ENCODE data around the gene SDHB.

Gene SDHB

DNA sequence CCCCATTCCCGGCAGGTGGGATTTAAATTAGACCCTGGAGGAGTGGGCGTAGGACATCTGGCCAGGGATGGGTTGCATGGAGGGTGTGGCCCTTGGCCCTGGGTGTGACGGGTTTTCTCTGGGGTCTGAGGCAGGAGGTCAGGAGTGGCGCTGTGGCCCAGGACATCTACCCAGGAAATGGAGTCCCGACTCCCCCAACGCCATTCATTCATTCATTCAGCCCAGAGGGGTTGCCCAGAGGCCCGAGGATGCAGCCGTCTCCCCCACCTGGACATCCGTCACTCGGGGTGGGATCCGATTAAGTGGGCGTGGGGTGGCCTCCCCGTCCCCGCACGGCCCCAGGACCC lies 42.8 kb downstream of the SDHB start:
- no peak for DNase-seq

DNA sequence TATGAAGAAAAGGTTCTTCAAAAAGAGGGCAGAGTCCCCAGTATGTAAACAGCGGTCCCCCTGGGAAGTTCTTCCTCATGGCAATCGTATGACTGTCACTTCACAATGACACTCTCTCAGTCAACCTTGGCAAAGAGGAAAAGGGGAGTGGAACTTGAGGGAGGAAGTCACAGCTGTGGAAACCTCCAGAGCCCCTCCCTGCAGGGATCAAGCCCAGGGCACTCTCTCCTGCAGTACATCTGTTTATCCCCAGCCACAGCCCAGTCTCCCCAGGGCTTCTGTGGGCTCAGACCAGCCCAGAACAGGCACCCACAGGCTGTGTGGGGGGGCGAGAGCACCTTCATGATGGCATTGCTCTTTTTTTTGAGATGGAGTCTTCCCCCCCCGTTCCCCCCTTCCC lies 44.1 kb downstream of the SDHB start:
- no peak for DNase-seq

DNA sequence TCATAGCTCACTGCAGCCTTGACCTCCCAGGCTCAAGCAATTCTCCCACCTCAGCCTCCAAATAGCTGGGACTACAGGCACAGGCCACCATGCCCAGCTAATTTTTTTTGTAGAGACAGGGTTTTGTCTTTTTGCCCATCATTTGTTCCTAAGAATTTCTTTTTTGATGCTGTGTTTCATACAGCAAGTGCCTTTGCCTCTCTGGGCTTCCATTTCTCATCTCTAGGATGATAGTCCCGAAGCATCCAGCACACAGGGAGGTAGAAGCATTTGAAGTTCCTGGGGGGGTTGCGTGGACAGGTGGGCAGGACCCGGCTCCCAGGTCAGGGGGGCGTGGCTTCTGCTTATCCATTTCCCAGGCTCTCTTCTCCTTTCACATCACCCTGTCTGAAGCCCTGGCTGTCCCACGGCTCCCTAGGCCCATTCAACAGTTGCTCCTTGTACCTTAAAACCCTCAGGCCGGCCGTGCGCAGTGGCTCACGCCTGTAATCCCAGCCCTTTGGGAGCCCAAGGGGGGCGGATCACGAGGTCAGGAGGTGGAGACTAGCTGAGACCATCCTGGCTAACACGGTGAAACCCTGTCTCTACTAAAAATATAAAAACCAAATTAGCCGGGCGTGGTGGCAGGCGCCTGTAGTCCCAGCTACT lies 45.5 kb downstream of the SDHB start:
- no peak for DNase-seq

DNA sequence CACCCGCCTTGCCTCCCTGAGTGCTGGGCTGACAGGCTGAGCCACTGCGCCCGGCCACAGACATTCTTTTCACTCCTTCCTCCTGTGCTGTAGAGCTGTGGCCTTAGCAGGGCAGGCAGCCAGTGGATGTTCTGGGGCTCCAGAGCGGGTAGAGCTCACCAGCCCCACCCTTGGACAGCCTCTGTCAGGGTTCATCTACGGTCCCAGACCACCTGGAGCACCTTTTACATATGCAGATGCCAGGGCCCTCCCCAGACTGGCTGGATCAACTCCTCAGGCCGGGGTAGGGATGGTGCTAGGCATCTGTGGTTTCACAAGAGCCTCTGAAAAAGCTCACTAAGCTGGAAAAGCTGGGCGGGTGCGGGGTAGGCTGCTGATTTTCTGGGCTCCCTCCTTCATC lies 46.7 kb downstream of the SDHB start:
- no peak for DNase-seq

DNA sequence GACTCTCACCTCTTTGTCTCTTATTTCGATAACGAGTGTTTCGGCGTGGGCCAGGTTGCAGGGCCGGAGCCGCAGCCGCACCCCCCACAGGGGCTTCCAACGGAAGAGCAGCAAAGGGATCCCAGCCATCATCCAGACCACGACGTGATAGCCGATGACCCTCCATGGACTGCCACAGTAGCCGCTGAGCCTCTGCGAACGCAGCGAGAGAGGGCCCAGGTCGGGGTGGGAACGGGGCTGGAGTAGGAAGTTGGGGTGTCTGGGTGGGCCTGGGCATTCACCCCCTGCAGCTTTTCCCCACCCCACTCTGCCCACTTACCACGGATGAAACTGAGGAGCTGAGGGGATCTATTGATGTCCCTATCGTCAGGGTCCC lies 48.5 kb downstream of the SDHB start:
- no peak for DNase-seq

DNA sequence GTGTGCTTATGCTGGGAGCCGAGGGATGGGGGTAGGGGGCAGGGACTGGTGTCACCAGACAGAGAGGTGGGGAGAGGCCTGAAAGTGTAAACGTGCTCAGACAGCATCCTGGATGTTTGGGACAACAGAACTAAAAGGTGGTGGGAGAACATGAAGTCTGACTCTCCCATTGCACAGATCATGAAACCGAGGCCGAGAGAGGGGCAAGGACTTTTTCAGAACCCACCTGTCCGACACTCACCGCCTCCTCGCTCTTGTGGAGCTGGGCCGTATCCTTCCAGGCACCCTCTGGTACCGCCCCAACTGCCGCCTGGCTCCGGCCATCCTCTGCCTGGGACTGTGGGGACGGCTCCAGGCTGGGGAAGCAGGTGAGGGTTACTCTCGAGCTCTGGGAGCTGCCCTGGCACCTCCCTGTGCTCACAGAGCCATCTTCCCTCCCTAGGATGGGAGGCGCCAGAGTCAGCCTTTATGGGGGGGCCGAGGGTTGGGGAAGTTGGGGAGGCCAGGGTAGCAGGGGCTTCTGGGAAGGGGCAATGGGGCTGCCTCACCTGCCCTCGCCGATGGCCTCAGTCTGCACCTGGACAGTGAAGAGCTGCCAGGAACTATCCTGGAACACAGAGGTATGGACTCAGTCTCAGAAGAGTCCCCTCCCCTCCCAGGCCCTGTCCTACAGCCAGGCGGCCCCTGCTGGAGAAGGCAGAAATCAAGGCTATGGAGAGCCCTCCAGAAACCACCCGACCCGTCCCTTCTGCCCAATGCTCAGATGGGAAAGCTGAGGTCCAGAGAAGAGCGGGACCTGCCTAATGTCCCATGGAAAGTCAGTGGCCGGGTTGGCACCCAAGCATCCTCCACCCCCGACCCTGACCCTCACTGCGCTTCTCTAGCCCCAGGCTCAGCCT lies 49.1 kb downstream of the SDHB start:
- DNase-seq: no peak

DNA sequence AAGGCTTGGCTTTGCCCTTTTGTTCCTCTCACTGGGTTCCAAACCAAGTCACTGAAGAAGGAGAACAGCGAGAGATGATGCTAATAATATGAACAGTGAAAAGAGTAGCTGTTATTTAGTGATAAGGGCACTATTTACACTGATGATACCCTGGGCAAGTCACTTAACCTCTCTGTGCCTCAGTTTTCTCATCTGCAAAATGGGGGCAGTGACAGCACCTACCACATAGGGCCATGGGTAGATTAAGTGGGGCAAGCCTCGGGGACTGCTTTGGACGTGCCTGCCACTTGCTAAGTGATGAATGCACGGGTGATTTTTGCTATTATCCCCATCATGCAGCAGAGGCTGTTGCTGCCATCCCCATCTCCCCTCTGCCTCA lies 51.3 kb downstream of the SDHB start:
- DNase-seq: no peak

DNA sequence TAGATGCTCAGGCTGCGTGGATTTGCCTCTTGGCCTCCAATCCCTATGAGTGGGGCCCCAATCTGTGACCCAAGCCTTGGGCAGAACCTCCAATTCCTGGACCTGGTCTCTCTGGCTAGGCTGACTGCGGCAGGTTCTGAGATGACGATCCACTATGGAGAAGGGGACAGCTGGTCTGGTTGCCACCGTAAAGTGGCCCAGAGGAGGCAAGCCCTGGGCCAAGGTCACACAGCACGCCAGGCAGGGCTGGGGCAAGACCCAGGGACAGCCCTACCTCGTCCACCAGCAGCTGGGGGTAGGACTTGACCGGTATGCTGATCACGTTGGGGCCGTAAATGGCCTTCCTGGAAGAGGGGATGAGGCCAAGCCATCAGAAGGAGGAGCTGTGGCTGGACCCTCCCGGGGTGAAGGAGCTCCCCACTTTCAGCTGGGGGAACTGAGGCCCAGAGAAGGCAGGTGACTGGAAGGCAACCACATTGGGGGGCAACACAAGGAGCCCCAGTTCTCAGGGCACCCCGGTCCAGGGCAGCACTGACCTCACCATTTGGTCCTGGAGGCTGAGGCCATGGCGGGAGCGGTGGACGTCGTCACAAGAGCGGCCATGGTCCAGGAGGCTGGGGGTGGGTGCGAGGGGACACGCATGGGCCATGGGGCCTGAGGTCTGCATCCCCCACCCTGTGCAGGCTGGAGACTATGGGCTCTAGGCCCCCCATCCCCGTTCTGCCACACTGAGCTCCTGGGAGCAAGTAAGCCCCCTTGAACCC lies 51.9 kb downstream of the SDHB start:
- DNase-seq: no peak

DNA sequence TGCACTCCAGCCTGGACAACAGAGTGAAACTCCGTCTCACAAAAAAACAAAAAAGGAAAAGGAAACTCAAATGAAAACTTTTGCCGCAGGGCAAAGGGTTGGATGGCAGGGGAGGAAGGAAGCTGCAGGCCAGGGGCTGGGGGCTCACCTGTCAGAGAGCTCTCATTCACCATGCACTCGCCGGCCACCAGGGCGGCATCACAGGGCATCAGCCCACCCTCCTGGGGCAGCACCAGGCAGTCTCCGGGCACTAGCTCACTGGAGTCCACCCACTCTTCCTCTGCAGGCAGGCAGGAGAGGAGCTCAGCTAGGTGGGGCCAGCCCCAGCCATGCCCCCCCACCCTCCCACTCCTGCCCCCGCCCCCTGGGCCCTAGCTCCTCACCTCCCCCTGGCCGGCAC lies 54.0 kb downstream of the SDHB start:
- no peak for DNase-seq

DNA sequence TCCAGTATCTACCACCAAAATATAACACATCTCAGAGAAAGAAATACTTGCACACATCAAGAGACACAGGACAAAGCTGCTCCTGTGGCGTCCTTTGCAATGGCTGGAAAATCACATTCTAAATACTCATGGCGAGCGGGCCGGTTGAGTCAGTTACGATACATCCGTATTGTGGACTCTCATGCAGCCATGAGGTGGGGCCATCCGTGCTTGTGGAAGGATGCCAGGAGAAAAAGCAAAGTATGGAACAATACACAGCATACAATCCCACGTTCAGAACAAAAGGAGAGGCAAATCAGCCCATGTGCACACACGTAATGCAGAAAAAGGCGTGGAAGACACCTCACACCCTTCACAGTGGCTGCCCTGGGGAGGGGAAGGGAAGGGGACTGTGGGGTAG lies 55.2 kb downstream of the SDHB start:
- DNase-seq: no peak

DNA sequence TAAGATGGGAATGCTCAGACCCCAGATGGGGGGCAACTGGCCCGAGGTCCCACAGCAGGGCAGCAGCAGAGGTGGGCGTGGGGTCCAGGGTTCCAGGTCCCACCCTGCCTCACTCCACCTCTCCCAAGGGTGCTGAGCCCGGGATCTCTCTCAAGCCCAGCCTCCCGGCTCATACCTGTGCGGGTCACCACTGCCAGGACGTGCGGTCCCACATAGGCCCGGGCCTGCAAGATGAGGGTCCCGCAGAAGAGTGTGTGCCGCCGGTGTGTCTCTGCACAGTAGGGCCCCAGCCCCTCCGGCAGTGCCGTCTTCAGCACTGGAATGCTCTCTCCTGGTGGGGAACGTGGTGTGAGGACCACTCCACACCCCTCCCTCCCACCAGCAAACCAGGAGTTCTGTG lies 57.0 kb downstream of the SDHB start:
- DNase-seq: no peak

DNA sequence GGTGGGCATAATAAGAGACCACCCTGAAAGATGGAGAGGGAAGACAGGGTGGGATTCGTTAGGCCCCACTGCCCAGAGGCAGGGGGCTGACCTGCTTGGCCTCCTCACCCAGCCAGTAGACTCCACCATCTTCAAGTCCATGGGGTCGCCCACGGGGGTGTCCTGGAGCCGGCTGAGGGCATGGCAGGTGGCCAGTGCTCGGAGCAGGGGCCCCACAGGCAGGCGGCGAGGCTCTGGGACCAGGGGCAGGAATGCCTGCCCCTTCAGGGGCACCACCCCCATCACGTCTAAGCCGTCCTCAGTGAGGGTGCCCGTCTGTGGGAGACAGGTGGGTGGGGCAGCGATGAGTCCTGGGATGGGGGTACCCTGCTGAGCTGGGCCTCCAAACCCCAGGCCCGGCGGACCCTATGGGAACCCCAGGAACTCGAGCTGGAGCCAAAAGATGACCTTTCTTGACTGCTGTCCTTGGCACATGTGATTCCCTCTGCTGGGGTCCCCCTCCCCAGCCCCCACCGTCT lies 60.3 kb downstream of the SDHB start:
- no peak for DNase-seq

DNA sequence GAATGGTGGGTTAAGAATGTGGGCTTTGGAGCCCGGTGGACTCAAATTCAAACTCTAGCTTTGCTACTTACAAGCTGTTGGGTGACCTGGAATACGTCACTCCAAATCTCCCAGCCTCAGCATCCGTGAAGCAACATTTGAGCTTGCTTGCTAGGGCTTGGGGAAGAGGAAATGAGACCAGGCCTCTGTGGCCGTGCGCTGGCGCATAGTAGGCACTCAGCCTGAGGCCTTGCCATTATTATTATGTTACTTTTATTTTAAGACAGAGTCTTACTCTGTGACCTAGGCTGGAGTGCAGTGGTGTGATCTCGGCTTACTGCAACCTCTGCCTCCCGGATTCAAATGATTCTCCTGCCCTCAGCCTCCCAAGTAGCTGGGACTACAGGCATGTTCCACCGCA lies 61.2 kb downstream of the SDHB start:
- no peak for DNase-seq

DNA sequence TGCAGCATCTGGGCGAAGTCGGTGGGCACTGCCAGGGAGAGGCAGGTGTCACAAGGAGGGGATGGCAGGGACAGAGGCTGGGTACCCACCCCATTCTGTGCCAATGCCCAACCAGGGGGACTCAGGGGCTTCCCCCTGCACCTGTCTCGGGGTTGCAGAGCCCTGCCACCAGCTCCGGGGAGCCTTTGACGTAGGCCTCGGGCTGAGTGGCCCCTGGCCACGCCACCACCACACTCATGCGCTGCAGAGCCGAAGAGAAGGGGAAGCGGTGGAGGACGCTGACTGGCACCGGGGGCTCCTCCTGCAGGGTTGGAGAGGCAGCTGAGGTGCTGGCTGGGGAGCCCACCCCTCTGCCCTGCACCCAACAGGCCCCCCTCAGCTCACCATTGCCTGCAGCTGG lies 61.7 kb downstream of the SDHB start:
- no peak for DNase-seq

DNA sequence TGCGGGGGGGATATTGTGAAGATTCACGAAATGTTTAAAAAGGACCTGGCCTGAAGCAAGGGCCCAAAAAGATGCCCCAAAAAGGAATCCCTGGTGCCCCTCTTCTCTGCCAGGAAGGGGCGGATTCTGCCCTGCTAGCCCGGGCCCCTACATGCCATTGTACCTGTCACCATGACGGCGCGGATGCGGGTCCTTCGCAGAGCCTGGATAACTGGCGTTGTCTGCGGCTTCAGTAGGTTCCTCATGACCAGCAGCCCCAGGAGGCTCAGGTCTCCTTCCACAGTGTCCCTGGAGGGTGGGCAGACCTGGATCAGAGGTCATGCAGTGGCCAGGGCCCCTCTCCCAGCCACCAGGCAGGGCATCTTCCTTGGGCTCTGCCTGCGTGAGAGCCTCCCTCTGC lies 62.3 kb downstream of the SDHB start:
- DNase-seq: no peak

DNA sequence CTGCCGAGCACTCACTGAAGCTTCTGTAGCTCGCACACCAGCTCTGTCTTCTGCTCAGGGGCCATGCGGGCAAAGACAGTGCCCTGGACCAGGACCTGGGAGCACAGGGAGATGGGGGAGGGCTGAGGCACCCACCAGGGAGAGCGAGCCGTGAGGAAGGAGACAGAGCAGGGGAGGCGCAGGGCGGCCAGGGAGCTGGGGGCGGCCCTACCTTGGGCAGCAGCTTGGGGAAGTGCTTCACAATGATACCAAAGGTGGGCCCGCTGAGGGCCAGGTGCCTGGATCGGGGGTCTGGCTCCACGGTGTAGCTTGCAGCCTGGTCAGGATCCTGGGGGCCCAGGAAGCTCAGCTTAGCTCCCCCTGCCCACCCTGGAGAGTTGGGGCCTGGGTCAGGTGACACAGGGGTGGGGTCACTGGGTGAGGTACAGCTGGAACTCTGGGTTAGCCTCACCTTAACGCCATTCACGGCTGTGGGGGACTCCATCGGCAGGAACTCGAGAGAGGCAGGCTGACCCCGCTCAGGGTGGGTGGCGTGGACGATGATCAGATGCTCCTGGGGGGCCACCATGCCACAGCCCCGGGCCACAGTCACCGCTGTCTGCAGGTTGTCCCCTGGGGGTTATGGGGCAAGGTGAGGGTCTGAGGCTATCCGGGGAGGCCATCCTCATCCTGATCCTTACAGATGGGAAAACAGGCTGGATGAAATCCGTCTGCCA lies 64.0 kb downstream of the SDHB start:
- DNase-seq: no peak

DNA sequence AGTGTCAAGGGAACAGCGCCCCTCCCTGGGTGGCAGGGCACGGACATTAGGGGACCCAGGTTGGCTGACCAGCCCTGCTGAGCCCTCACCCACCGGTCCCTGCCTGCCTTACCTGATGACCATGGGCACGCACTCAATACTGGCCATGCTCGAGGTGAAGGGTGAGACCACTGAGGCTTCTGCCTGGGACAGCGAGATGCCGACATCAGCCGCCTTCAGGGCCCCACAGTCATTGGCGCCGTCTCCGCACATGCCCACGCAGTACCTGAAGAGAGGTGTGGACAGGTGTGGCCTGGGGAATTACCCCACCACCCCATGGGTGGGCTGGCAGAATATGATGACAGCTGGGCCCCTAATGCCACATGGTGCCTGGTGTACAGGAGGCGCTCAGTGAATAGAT lies 65.6 kb downstream of the SDHB start:
- DNase-seq: no peak

DNA sequence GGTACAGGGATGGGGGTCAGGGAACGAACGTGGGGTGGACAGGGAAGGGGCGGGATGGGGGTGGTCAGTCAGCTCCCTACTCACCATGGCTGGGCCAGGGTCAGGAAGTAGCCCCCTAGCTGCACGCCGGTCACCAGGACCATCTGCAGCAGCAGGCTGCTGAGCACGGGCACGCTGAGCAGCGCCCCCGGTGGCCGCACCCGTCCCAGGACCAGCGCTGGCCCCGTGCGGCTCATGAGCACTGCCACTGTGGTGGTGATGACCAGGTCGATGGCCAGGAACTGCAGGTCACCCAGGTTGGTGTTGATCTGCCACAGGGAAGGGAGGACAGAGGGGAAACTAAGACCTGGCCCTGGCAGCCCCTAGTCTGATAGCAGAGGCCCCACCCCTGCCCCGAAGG lies 66.9 kb downstream of the SDHB start:
- DNase-seq: no peak

DNA sequence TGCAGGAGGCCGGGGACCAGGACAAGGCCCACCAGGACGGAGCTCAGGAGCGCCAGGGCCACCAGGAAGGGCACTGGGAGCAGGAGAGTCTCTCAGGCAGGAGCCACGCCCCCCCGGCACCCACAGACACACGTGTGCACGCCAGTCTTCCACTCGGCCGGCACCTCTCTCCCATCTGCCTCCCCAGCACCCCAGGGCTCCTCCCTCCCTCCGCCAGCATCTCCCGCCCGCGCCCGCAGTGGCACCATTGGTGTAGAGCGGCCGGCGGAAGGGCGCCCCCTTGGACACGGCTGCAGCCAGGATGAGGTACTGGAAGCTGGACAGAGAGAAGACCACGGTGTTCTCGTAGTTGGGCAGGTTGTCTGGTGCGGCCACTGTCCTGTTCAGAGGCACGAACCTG lies 67.3 kb downstream of the SDHB start:
- DNase-seq: no peak

DNA sequence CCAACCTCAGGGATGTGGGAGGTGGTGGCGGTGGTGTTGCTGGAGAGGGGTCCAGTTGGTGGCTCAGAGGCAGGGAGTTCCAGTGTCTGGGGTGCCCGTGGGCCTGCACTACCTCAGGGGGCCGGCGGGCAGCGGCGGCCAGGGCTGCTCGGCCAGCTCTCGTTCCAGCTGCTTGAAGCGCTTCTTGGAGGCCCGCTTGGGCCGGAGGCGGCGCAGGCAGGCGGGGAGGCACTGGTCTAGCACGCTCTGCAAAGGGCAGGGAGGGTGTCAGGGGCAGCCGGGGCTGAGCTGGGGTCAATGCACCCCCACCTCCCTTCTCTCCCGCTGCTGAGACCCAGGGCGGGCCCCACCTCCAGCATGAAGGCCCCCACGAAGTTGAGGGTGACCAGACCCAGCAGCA lies 67.7 kb downstream of the SDHB start:
- DNase-seq: no peak

DNA sequence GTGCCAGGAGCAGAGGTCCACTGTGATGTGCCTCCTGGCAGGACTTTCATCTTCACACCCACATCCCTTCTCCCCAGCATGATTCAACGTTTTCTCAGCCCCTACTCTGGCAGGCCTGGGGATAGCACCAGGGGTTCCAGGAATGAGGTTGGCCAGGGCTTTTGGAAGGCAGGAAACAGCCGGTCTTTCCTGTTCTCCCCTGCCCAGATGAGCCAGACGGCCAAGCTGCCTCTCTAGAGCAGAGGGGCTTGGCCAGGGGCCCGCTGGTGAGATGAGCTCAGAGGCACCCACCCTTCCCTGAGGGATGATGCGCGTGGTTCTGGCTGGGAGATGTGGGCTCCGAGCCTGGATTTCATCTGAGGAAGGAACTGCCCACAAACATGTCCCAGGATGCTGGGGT lies 69.1 kb downstream of the SDHB start:
- no peak for DNase-seq

DNA sequence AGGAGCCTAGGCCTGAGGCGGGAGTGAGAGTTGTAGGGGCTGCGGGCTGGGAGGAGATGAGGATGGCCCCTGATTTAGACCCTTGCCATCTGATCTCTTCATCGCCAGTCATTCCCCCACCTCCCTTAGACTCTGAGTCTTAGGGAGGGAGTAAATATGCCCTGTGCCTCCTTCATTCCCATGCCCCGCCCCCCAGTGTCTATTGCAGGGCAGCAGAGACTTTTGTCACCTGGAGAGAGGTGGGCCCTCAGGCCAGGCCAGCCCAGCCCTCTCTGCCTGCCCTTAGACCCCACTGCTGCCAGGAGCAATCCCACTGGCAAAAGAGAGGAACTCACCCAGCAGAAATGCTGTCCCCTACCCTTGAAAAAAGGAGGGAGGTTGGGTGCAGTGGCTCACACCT lies 70.2 kb downstream of the SDHB start:
- no peak for DNase-seq

DNA sequence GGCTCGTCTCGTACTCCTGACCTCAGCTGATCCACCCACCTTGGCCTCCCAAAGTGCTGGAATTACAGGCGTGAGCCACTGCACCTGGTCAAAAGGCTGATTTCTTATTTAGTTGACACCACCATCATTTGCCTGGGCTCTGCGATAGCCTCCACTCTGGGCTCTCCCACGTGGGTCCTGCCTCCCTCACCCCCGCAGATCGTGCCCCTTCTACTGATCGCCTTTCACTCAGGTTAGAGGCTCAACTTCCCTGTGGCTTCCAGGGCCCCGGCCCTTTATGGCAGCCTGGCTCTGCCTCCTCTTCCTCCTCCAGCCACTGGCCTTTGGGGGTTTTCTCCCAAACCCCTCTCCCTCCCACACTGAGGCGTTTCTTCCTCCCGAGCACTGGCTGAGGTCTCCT lies 70.9 kb downstream of the SDHB start:
- DNase-seq: no peak
